Heart right ventricle (tissue), 16 donors: Measurements from ENCODE around the gene PNMA1. TPM values are rescaled to one million over a fixed set of nuclear protein-coding genes. Genes with fewer than 3 reads are reported as not detected.

Experiments
- ATAC-seq, 8 donors: fragments of 200-7000 bp; cut with Tn5 transposase; one replicate each; pipeline ENCODE4 v1.9.1; 2020; ENCODE audit warnings: mild to moderate bottlenecking in 8 of 8, moderate library complexity in 8 of 8, moderate number of reproducible peaks in 1 of 8
- DNase-seq, 2 donors: peaks; one replicate each; pipeline ENCODE4 v3.0.0-alpha.2; 2020
- H3K27ac ChIP-seq, 10 donors: fragments of 200-600 bp; sonication (generic) in 2 of 10; one replicate each; pipeline versions ENCODE4 v1.5.0 to v1.8.0; 2020 to 2022; ENCODE audit warnings: mild to moderate bottlenecking in 3 of 10
- H3K27me3 ChIP-seq, 7 donors: fragments of 200-600 bp; one replicate each; pipeline ENCODE4 v1.8.0; 2021 to 2022; ENCODE audit warnings: mild to moderate bottlenecking in 2 of 7
- H3K36me3 ChIP-seq, 9 donors: fragments of 200-600 bp; sonication (generic) in 1 of 9; one replicate each; pipeline versions ENCODE4 v1.5.0 to v1.8.0; 2020 to 2022; ENCODE audit warnings: mild to moderate bottlenecking in 2 of 9
- H3K4me1 ChIP-seq, 9 donors: fragments of 200-600 bp; sonication (generic) in 1 of 9; one replicate each; pipeline versions ENCODE4 v1.5.0 to v1.8.0; 2020 to 2022; ENCODE audit warnings: mild to moderate bottlenecking in 4 of 9
- H3K4me3 ChIP-seq, 10 donors: fragments of 200-600 bp; sonication (generic) in 2 of 10; one replicate each; pipeline versions ENCODE4 v1.5.0 to v1.8.0; 2020 to 2022; ENCODE audit warnings: mild to moderate bottlenecking in 7 of 10, moderate library complexity in 2 of 10
- H3K9me3 ChIP-seq, 11 donors: fragments of 200-600 bp in 10 of 11; sonication (generic) in 2 of 11; one replicate each; pipeline versions ENCODE4 v1.5.0 to v1.8.0; 2013 to 2022; ENCODE audit warnings: mild to moderate bottlenecking in 2 of 11, control low read depth in 1 of 11, moderate library complexity in 1 of 11
- WGBS, 2 donors: extraction: QIAGEN DNeasy Blood & Tissue Kit; methylation state at CpG; one replicate each; pipeline ENCODE4 v1.1.7; 2013; ENCODE audit warnings: inconsistent platforms in 1 of 2; 5-methylcytosine and 5-hydroxymethylcytosine counted together
- intact Hi-C, 10 donors: fragments of 100-400 bp; cut with DNase I; formaldehyde crosslinking; loops; one replicate each; pipeline versions ENCODE4 v1.11.1 to v1.14.2; 2022
- polyA plus RNA-seq, 2 donors: library from polyadenylated mRNA; stranded (reverse); fragments of 200-250 nt; gene quantifications; one replicate each; pipeline ENCODE4 v1.2.3, GENCODE V29; 2013
- total RNA-seq, 10 donors: library from RNA; stranded (reverse); fragmentation: NEBNext Ultra II Directional in 3 of 10; extraction: Animal tissue kit (Norgen Biotek cat#: 25700) in 3 of 10; gene quantifications; one replicate each; pipeline versions ENCODE4 v1.2.1 to v1.2.4, GENCODE V29; 2021 to 2023
- TF ChIP-seq, protein P1 (sequence below), 9 donors: fragments of 200-600 bp; sonication (generic) in 2 of 9; IDR thresholded peaks; one replicate each; pipeline versions ENCODE4 v1.5.0 to v1.8.0; 2021 to 2022; ENCODE audit warnings: antibody characterized with exemption in 9 of 9, mild to moderate bottlenecking in 5 of 9, moderate library complexity in 1 of 9
- donor health status: Arrhythmogenic right ventricular cardiomyopathy.
- donor health status: ischemic (EF 13 %, LVEDD 7.1; RV severe dilation, severe dysfunction).
- donor health status: healthy with polysubstance abuse.
- donor health status: DM: no; HTN: yes; CAD: no.
- donor health status: DM: no; HTN: no; CAD: no.
- donor health status: ischemic (EF 25% LVEDD 6.9; RV normal size, moderate dysfunction).
- donor health status: ischemic (EF 25% LVEDD 5.7; RV mildly dilated, moderate dysfunction).
- donor health status: healthy.
- donor health status: DM: yes; HTN: yes; CAD: no.
- donor health status: Ischemic cardiomyopathy.
- donor health status: ischemic (EF 35%, LVEDD 5.7; RV mildly dilated, moderate dysfunction).
- donor health status: nonischemic (EF 11% LVEDD 7.7; RV severe dilation, severe dysfunction).
- donor health status: DM: yes; HTN: yes; CAD: no.
- donor health status: PGD.
- donor health status: ischemic (EF 29% LVEDD 5.4; RV normal size, mild dysfunction).
- donor health status: nonischemic (EF 23%, LVEDD 6.1; RV moderate dilation, normal function).

The PNMA1 gene
- total and polyA plus RNA-seq, 12 donors: 6.6 to 30.8 (median 23.1) TPM

GRCh38 chr14:73678698-73679097 is 35.5 kb downstream of the PNMA1 start:
- DNase-seq (no peak), ATAC-seq (no peak)
- TF ChIP-seq, protein P1, sequence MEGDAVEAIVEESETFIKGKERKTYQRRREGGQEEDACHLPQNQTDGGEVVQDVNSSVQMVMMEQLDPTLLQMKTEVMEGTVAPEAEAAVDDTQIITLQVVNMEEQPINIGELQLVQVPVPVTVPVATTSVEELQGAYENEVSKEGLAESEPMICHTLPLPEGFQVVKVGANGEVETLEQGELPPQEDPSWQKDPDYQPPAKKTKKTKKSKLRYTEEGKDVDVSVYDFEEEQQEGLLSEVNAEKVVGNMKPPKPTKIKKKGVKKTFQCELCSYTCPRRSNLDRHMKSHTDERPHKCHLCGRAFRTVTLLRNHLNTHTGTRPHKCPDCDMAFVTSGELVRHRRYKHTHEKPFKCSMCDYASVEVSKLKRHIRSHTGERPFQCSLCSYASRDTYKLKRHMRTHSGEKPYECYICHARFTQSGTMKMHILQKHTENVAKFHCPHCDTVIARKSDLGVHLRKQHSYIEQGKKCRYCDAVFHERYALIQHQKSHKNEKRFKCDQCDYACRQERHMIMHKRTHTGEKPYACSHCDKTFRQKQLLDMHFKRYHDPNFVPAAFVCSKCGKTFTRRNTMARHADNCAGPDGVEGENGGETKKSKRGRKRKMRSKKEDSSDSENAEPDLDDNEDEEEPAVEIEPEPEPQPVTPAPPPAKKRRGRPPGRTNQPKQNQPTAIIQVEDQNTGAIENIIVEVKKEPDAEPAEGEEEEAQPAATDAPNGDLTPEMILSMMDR (IDR thresholded peaks at IDR 0.05): no peak
- intact Hi-C loops: no loop called here
- Histone ChIP-seq H3K9me3 (peaks cover 0 to under 1% (median 0%) of the 10 kb centered on the region in 11 donors), H3K4me3 (no peak overlapping the region), H3K36me3 (peaks cover 0 to 28% (median 0%) of the 10 kb centered on the region in 9 donors), H3K4me1 (no peaks in the 10 kb centered on the region), H3K27me3 (no peaks in the 10 kb centered on the region), H3K27ac (no peak overlapping the region)
- 98% methylated on average over 4 of the region's 4 CpGs for WGBS, 2 donors

DNA sequence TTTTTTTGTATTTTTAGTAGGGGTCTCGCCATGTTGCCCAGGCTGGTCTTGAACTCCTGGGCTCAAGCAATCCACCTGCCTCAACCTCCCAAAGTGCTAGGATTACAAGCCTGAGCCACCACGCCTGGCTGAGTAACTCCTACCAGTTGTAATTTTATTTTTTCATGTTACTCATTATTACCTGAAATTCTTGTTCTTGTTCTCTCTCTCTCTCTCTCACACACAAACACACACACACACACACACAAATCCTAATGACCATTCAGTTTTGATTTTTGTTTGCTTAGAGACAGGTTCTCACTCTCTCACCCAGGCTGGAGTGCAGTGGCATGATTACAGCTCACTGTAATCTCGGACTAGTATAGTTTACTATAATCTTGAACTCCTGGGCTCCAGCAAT is 39.2 kb downstream of the PNMA1 start:
- WGBS, 2 donors: 95 to 97% methylated on average over 3 of the region's 3 CpGs
- intact Hi-C loops: no loop called here
- TF ChIP-seq, protein P1 (IDR thresholded peaks at IDR 0.05): no peak

DNA sequence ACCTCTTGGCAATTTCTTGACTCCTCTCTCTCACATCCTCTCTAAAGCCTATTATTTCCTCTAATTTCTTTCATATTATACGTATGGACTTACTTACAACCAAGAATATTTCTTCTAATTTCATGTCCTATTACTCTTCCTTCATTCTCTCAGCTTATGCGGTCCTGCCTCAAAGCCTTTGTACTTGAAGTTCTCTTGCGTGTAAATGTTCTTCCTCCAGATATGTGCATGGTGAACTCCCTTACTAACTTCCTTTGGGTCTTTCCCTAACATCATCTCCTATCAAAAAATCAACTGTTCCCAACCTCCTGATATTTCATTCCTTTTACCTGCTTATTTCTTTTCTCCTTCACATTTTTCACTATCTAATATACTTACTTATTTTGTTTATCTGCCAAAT is 46.3 kb downstream of the PNMA1 start:
- Histone ChIP-seq H3K36me3 (peaks cover 0 to 42% (median 3%) of the 10 kb centered on the region in 9 donors), H3K27ac (no peak overlapping the region), H3K4me3 (no peak overlapping the region), H3K27me3 (no peaks in the 10 kb centered on the region), H3K9me3 (no peaks in the 10 kb centered on the region), H3K4me1 (peaks cover 0 to 7% (median 0%) of the 10 kb centered on the region in 9 donors)
- TF ChIP-seq, protein P1 (IDR thresholded peaks at IDR 0.05): no peak
- DNase-seq (no peak), ATAC-seq (no peak)
- intact Hi-C loops: no loop called here
- WGBS, 2 donors: 78 to 88% methylated on average over 3 of the region's 3 CpGs

More for the DNA sequence above, 39.2 kb downstream of the PNMA1 start:
- Histone ChIP-seq H3K36me3 (peaks cover 0 to 46% (median 3%) of the 10 kb centered on the region in 9 donors), H3K4me3 (no peak overlapping the region), H3K27me3 (no peaks in the 10 kb centered on the region), H3K4me1 (no peaks in the 10 kb centered on the region), H3K9me3 (no peaks in the 10 kb centered on the region), H3K27ac (no peak overlapping the region)
- DNase-seq (no peak), ATAC-seq (no peak)

DNA sequence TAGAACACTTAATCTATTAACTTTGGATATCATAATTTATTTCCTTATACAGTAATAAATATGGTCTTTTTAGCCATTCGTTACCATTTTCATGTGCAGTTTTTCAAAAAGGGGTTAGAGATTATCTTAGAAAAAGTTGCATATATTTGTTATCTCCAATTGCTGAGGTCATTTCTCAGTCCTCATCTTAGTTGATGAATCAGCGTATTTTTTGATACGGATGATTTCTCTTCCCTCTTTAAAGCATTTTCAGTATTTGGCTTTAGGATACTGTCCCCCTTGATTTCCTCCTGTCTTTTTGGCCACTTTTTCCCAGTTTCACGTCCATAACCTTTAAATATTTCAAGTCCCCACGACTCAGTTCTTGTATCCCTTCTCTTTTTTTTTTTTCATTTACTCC is 47.6 kb downstream of the PNMA1 start:
- ATAC-seq (no peak), DNase-seq (no peak)
- H3K4me3 ChIP-seq: no peak overlapping the region
- 85 to 91% methylated on average over 5 of the region's 5 CpGs for WGBS, 2 donors
- peaks cover 0 to 7% (median 0%) of the 10 kb centered on the region in 9 donors for H3K4me1 ChIP-seq
- H3K27ac ChIP-seq: no peak overlapping the region
- H3K27me3 ChIP-seq: no peaks in the 10 kb centered on the region
- intact Hi-C loops: no loop called here
- TF ChIP-seq, protein P1 (IDR thresholded peaks at IDR 0.05): no peak
- H3K9me3 ChIP-seq: peaks cover 0 to 3% (median 0%) of the 10 kb centered on the region in 11 donors
- H3K36me3 ChIP-seq: peaks cover 0 to 37% (median 2%) of the 10 kb centered on the region in 9 donors
